Suppressor macrophage treated with lipopolysaccharide for 1 hour (primary cell): Measurements from ENCODE around the gene GAK.

Experiments used
- DNase-seq, 3 donors: peaks; one replicate each; pipeline ENCODE4 v3.0.0-alpha.2; 2020 to 2022

The GAK gene

DNA sequence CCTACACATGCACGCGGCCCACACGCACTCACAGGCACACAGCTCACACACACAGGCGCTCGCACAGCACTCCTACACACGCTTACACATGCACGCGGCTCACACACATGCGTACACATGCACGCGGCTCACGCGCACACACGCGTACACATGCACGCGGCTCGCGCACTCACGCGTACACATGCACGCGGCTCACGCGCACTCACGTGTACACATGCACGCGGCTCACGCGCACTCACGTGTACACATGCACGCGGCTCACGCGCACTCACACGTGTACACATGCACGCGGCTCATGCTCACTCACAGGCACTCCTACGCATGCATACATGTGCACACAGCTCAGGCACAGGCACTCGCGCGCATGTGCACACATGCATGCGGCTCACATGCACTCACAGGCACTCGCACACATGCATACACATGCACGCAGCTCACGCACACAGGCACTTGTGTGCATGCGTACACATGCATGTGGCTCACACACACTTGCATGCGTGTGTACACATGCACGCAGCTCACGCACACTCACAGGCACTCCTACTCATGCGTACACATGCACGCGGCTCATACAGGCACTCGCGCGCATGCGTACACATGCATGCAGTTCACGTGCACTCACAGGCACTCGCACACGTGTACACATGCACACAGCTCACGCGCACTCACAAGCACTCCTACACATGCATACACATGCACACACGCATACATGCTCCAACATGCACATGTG is 44.9 kb downstream of the GAK start:
- no peak for DNase-seq

DNA sequence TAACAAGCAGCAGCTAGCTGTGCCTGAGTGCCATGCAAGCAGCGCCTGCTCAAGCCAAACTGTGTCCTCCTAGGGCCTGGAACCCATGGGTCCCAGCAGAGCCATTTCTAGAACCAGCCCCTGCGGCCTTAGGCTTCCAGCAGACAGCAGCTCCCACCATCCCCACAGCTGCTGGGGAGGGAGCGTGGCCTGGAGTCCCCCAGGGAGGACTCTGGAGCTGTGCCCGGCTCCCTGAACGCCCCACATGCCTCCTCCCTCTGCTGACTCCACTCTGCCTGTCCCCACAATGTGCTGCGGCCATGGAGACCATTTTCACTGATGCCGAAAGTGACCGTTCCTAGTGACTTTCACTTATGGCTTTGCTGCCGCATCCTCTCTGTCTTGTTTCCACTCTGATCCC is 45.9 kb downstream of the GAK start:
- DNase-seq, result no peak

GRCh38 chr4:885353-885752 is 46.8 kb downstream of the GAK start:
- no peak for DNase-seq

DNA sequence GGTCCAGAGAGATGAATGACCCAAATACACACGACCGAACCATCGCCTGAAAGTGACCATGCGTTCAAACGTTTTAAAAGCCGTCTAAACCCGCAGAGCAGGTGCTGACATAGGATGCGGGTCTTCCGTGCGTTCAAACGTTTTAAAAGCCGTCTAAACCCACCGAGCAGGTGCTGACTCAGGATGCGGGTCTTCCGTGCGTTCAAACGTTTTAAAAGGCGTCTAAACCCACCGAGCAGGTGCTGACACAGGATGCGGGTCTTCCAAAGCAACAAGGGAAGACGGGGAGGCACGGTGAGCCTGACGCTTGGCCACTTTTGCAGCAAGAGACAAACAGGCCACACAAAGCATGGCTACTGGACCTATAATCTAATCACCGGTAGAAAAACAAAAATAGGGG is 47.2 kb downstream of the GAK start:
- no peak for DNase-seq

DNA sequence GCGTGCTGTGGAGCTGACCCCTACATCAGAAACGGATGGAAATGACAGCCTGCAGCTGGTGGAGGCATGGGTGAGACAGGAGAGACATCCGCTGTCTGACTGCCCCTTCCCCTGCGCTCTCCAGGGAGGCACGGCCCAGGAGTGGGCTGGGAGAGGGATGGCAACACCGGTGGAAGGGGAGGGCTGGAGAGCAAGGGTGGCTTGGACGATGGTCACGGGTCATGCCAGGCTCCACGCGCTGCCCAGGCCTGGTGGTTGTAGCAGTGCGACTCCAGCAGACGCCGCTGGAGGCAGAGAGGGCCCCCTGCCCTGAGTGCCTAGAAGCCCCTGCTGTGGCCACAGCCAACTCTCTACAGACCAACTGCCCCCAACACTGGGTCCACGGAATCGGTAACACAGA is 47.9 kb downstream of the GAK start:
- no peak for DNase-seq

DNA sequence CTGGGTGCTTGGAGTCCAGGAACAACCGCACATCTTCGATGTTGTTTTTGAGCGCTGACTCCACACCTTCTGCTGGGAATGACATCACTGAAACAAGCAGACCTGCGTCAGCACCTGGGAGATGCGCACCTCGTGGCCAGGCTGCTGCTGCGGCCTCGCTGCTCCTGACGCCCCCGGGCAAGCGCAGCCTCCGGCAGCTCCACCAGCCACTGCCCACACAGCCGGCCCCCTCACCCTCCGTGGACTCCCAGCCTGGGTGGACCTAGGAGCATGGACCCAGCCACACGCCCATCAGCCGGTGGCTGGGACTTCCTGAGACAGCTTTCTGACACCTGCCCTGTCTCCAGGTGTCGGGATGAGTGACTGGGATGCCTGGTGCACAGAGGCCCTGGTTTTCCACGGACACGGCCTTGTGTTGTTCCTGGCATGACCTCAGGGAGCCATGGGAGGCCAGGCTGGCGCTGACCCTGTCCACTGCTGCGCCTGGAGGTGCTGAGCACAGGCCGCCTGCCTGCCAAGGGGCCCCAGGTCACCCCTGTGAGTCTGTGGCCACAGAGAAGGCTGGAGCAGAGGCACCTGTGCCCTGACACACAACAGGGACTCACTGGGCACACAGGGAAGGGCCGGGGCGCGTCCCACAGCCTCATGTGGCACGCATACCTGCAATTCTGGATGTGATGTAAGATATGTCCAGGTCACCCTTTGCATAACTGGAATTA is 48.6 kb downstream of the GAK start:
- no peak for DNase-seq

GRCh38 chr4:882646-883045 is 49.5 kb downstream of the GAK start:
- DNase-seq, result no peak

GRCh38 chr4:881709-882108 is 50.4 kb downstream of the GAK start:
- no peak for DNase-seq

DNA sequence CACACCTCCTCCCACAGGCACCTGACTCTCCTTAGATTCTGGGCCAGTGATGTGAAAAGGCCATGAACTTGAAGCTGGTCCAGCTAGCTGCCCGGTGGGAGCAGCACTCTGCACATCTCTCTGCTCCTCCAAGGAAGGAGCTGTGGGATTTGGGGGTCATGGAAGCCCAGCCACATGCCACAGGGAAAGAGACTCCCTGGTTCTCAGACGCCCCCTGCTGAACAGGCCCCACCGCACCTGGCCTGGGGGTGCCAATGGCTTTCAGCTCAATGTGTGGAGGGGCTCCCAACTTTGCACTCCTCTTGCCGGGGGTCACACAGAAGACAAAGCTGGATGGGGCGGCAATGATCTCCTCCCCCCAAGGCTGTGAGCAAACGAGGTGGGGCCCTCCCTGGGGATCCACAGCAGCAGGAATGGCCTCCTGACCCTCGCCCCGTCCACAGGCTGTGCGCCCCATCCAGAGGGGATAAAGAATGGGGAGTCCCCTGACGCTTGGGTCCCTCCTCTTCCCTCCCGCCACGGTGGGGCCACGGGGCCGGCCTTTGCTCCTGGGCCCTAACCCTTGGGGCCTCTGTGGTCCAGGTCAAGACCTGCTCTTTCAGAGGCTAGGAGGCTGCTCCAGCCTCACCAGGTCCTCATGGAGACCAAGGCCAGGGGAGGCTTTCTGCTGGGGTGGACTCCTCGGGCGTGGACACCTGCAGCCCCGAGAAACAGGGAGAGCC is 51.3 kb downstream of the GAK start:
- no peak for DNase-seq

DNA sequence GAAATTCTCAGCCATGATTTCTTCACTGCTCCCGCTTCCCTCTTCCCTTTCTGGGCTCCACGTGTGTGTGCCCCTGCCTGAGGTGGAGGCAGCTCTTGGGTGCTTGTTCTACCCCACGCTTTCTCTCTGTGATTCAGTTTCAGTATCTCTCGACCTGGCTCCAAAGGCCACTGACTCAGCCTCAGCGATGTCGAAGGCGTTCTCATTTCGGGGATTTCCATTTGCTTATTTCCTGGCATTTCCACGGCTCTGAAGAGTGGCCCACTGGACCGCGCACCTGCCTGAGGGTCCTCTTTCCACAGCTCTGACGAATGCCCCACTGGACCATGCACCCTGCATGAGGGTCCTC is 52.4 kb downstream of the GAK start:
- DNase-seq, result peak; percentile 48 to 68 (median 63)

DNA sequence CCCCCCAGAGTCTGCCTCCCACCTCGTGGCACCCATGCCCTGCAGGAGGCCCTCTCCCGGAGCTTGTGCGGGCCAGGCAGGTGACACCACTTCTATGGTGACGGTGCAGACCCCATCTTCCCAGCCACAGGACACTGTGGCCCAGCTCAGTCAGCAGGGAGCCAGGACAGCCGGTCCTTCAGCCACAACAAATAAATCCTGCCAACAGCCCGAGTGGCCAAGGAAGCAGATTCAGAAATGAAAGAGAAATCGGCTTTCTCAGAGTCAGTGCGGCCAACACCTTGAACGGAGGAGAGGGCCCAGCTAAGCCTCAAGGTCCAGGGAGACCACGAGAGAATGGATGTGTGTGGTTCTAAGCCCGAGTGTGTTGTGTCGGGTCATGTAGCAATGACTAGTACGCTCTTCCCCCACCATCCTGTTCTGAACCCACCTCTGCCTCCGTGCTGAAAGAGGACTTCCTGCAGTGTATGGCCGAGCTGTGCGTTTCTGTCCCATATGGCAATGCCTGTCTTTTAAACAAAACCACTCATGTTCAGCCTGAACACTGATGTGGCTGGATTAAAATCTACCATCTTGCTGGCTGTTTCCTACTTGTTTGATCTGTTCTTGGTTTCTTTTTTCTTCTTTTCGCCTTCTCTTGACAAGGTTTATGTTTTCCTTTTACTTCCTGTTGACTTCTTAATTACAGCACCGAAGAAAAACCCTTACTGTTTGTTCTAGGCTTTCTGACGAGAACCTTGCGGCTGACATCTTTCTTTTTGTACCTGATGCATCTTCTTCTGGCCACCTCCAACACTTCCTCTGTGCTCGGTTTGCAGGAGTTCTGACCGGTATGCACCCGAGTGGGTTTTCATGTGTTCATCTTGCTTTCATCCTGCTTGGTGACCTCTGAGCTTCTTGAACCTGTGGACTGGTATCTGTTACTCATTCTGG is 53.1 kb downstream of the GAK start:
- no peak for DNase-seq

GRCh38 chr4:877502-877901 is 54.6 kb downstream of the GAK start:
- DNase-seq, result no peak

GRCh38 chr4:876780-877179 is 55.3 kb downstream of the GAK start:
- DNase-seq, result peak in 2 of 3 donors; percentile 3 to 30

DNA sequence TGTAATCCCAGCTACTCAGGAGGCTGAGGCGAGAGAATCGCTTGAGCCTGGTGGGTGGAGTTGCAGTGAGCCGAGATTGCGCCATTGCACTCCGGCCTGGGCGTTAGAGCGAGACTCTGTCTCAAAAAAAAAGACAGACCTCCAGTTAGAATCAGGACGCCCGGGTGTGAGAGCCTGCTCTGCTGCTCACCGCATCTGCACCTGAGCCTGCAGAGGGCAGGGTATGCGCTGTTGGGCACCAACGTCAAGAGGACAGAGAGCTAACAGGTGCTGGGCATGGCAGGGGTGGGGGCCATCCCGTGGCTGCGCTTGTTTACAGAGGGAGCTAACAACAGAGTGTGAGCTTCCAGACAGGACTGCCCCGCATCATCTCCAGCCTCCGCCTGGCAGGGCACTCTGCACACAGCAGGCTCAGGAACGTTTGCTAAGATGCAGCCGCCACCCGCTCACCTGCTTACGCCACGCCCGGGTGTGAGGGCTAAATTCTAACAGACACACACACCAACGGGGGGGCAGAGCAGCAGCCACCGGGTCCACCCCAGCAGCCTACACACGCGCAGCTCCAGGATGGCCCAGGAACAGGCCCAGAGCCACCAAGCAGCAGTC is 56.2 kb downstream of the GAK start:
- no peak for DNase-seq

GRCh38 chr4:874971-875817 is 56.9 kb downstream of the GAK start:
- DNase-seq, result no peak

GRCh38 chr4:874056-874455 is 58.1 kb downstream of the GAK start:
- DNase-seq, result no peak

DNA sequence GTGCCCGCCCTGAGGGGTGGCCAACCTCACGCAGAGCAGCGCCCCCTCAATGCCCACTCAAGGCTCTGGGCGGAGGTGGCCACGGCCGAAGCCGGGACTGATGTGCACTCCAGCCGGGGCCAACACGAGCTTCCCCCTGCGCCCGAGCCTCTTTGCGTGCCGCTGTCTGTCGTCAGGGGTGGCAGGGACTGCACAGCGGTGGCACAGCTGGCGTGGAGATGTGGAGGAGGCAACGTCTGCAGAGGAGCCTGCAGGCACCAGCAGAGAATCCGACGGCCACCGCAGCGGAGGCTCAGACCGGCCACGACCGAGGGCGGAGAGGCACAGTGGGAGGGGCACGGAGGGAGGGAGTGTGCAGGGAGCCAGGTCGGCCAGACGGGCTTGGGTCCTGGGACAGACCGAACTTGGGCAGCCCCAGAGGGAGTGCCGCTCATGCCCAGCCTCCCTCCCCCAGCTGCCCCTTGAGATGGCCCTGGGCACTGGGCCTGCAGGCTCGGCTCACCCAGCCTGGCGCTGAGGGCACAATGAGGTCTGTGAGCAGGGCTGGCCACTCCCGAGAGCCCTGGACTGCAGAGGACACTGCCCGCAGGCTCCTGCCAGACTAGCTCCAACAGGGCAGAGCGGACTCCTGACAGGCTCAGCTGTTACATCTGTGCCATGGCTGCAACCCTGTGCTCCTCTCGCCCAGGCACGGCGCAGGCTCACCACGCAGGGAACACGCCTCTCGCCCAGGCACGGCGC is 59.7 kb downstream of the GAK start:
- no peak for DNase-seq

GRCh38 chr4:871484-871883 is 60.6 kb downstream of the GAK start:
- DNase-seq, result no peak

GRCh38 chr4:870951-871350 is 61.2 kb downstream of the GAK start:
- no peak for DNase-seq

- no peak for DNase-seq
These were observed 62.3 kb downstream of the GAK start for GRCh38 chr4:869776-870175.

- DNase-seq, result no peak
These were observed 63.7 kb downstream of the GAK start for GRCh38 chr4:868421-868820.
